Fibroblast of gingiva (primary cell): Measurements from ENCODE around the gene CC2D2A.
"Not testable (repeated sequence)": the region's sequence is repeated elsewhere in the genome, so short reads cannot be mapped to it uniquely, and the experiment has no call there.

ENCODE experiments used
- DNase-seq: peaks from one replicate; pipeline ENCODE4 v3.0.0-alpha.2; 2011; ENCODE audit warnings: low read depth

The CC2D2A gene

GRCh38 chr4:15516494-15516893 is 46.8 kb downstream of the CC2D2A start:
- DNase-seq, result no peak

GRCh38 chr4:15517681-15518080 is 48.0 kb downstream of the CC2D2A start:
- not testable (repeated sequence) for DNase-seq

GRCh38 chr4:15521442-15522039 is 51.9 kb downstream of the CC2D2A start:
- no peak for DNase-seq

- no peak for DNase-seq
These were observed 55.4 kb downstream of the CC2D2A start for GRCh38 chr4:15525080-15525479.

GRCh38 chr4:15526924-15527592 is 57.4 kb downstream of the CC2D2A start:
- DNase-seq, result no peak

- DNase-seq, result no peak
These were observed 62.1 kb downstream of the CC2D2A start for GRCh38 chr4:15531792-15532191.

- DNase-seq, result no peak
These were observed 64.1 kb downstream of the CC2D2A start for GRCh38 chr4:15533817-15534216.

- no peak for DNase-seq
These were observed 65.9 kb downstream of the CC2D2A start for GRCh38 chr4:15535599-15535998.

- no peak for DNase-seq
These were observed 67.1 kb downstream of the CC2D2A start for GRCh38 chr4:15536552-15537499.

GRCh38 chr4:15541941-15542340 is 72.3 kb downstream of the CC2D2A start:
- DNase-seq, result no peak

GRCh38 chr4:15542760-15543159 is 73.1 kb downstream of the CC2D2A start:
- DNase-seq, result no peak

- no peak for DNase-seq
These were observed 74.0 kb downstream of the CC2D2A start for GRCh38 chr4:15543537-15544247.

GRCh38 chr4:15544248-15544729 is 74.6 kb downstream of the CC2D2A start:
- DNase-seq, result no peak

- DNase-seq, result no peak
These were observed 75.7 kb downstream of the CC2D2A start for GRCh38 chr4:15545371-15545770.

GRCh38 chr4:15547392-15547791 is 77.7 kb downstream of the CC2D2A start:
- no peak for DNase-seq

GRCh38 chr4:15550491-15550890 is 80.8 kb downstream of the CC2D2A start:
- DNase-seq, result no peak

- peak; percentile 6 for DNase-seq
These were observed 82.2 kb downstream of the CC2D2A start for GRCh38 chr4:15551740-15552446.

GRCh38 chr4:15552557-15553362 is 83.1 kb downstream of the CC2D2A start:
- no peak for DNase-seq

GRCh38 chr4:15556511-15557092 is 86.9 kb downstream of the CC2D2A start:
- no peak for DNase-seq
